ENCODE data around the gene ZNF687.

DNA sequence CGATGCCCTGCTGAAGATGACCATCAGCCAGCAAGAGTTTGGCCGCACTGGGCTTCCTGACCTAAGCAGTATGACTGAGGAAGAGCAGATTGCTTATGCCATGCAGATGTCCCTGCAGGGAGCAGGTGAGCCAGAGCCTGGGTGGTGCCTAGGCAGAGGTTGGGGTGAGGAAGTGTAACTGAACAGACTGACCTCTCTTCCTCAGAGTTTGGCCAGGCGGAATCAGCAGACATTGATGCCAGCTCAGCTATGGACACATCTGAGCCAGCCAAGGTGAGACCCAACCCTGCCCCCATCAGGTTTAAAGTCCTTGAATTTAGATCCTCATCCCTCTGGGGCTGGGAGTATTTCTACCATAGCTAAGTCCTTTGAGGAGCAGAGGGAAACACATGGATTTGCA is 15.8 kb upstream of the ZNF687 start:
- TF ChIP-seq, protein P1, sequence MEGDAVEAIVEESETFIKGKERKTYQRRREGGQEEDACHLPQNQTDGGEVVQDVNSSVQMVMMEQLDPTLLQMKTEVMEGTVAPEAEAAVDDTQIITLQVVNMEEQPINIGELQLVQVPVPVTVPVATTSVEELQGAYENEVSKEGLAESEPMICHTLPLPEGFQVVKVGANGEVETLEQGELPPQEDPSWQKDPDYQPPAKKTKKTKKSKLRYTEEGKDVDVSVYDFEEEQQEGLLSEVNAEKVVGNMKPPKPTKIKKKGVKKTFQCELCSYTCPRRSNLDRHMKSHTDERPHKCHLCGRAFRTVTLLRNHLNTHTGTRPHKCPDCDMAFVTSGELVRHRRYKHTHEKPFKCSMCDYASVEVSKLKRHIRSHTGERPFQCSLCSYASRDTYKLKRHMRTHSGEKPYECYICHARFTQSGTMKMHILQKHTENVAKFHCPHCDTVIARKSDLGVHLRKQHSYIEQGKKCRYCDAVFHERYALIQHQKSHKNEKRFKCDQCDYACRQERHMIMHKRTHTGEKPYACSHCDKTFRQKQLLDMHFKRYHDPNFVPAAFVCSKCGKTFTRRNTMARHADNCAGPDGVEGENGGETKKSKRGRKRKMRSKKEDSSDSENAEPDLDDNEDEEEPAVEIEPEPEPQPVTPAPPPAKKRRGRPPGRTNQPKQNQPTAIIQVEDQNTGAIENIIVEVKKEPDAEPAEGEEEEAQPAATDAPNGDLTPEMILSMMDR (conservative IDR thresholded peaks at IDR 0.05) = no peak
- no peak for TF ChIP-seq ZFX (IDR thresholded peaks at IDR 0.05)

Measured in C4-2B (cell line).